Nephron (organoid): Measurements from ENCODE around the gene AKT1.

Experiments used
- H3K27ac Mint-ChIP-seq, 3 experiments: 2 replicates each; pipeline ENCODE4 v1.8.0; 2020; ENCODE audit warnings: mixed read lengths in 3 of 3, mild to moderate bottlenecking in 2 of 3, moderate library complexity in 1 of 3
- H3K27me3 Mint-ChIP-seq: 2 replicates; pipeline ENCODE4 v1.8.0; 2021; ENCODE audit warnings: low read depth, mild to moderate bottlenecking, moderate library complexity, mixed read lengths
- H3K36me3 Mint-ChIP-seq: 2 replicates; pipeline ENCODE4 v1.8.0; 2020; ENCODE audit warnings: low read depth, mixed read lengths
- H3K4me1 Mint-ChIP-seq: 2 replicates; pipeline ENCODE4 v1.8.0; 2020; ENCODE audit warnings: mixed read lengths
- H3K4me3 Mint-ChIP-seq, 3 experiments: 2 replicates each; pipeline ENCODE4 v1.8.0; 2020; ENCODE audit warnings: mild to moderate bottlenecking in 3 of 3, mixed read lengths in 3 of 3, moderate library complexity in 2 of 3
- H3K9me3 Mint-ChIP-seq: 2 replicates; pipeline ENCODE4 v1.8.0; 2020; ENCODE audit warnings: mixed read lengths
- CTCF ChIP-seq, 3 experiments: fragments of 200-600 bp; sonication (generic); IDR thresholded peaks; one replicate each; pipeline ENCODE4 v1.5.0; 2021; ENCODE audit warnings: antibody characterized with exemption in 3 of 3; ENCODE audit not compliant: unreplicated experiment in 3 of 3

Gene AKT1

GRCh38 chr14:104788873-104789663, 6.5 kb downstream of the AKT1 start:
- no peaks in the 10 kb centered on the region for H3K9me3 Mint-ChIP-seq
- peaks cover 20% of the 10 kb centered on the region for H3K4me1 Mint-ChIP-seq
- H3K4me3 Mint-ChIP-seq, result no peak overlapping the region
- H3K36me3 Mint-ChIP-seq, result peaks cover 4% of the 10 kb centered on the region
- TF ChIP-seq CTCF (IDR thresholded peaks at IDR 0.05; ENCODE audit: unreplicated experiment in 3 of 3), result no peak
- no peak overlapping the region for H3K27ac Mint-ChIP-seq
- no peaks in the 10 kb centered on the region for H3K27me3 Mint-ChIP-seq

- no peaks in the 10 kb centered on the region for H3K9me3 Mint-ChIP-seq
- no peak overlapping the region for H3K4me3 Mint-ChIP-seq
- no peak for TF ChIP-seq CTCF (IDR thresholded peaks at IDR 0.05; ENCODE audit: unreplicated experiment in 3 of 3)
- peaks cover 4% of the 10 kb centered on the region for H3K36me3 Mint-ChIP-seq
- H3K4me1 Mint-ChIP-seq, result peaks cover 12% of the 10 kb centered on the region
- no peak overlapping the region for H3K27ac Mint-ChIP-seq
- H3K27me3 Mint-ChIP-seq, result no peaks in the 10 kb centered on the region
Measured at GRCh38 chr14:104788161-104788818, 7.3 kb downstream of the AKT1 start.

GRCh38 chr14:104787736-104788135, 7.8 kb downstream of the AKT1 start:
- Mint-ChIP-seq H3K4me3 (no peak overlapping the region), H3K27ac (no peak overlapping the region), H3K4me1 (peaks cover 7% of the 10 kb centered on the region), H3K27me3 (no peaks in the 10 kb centered on the region), H3K9me3 (no peaks in the 10 kb centered on the region), H3K36me3 (peaks cover 4% of the 10 kb centered on the region)
- no peak for TF ChIP-seq CTCF (IDR thresholded peaks at IDR 0.05; ENCODE audit: unreplicated experiment in 3 of 3)

- H3K4me1 Mint-ChIP-seq, result peaks cover 5% of the 10 kb centered on the region
Measured at GRCh38 chr14:104786726-104787675, 8.5 kb downstream of the AKT1 start.

GRCh38 chr14:104786091-104786586, 9.4 kb downstream of the AKT1 start:
- Mint-ChIP-seq H3K27ac (no peak overlapping the region), H3K4me1 (no peaks in the 10 kb centered on the region), H3K27me3 (no peaks in the 10 kb centered on the region), H3K4me3 (no peak overlapping the region), H3K9me3 (no peaks in the 10 kb centered on the region), H3K36me3 (no peaks in the 10 kb centered on the region)
- TF ChIP-seq CTCF (IDR thresholded peaks at IDR 0.05; ENCODE audit: unreplicated experiment in 3 of 3), result no peak

More at GRCh38 chr14:104786726-104787675, 8.5 kb downstream of the AKT1 start:
- no peak for TF ChIP-seq CTCF (IDR thresholded peaks at IDR 0.05; ENCODE audit: unreplicated experiment in 3 of 3)
- Mint-ChIP-seq H3K4me3 (no peak overlapping the region), H3K36me3 (peaks cover 4% of the 10 kb centered on the region), H3K27ac (no peak overlapping the region), H3K9me3 (no peaks in the 10 kb centered on the region), H3K27me3 (no peaks in the 10 kb centered on the region)
